Measurements from ENCODE around the gene NRG3.

GRCh38 chr10:81953420-81953819, 78.4 kb downstream of the NRG3 start:
- TF ChIP-seq CTCF (conservative IDR thresholded peaks at IDR 0.05 in 1 of 2, IDR thresholded peaks at IDR 0.05 in 1 of 2; ENCODE audit: low read depth in 1 of 2, low read length in 2 of 2), result no peak
- no peak for TF ChIP-seq EZH2 (IDR thresholded peaks at IDR 0.05; ENCODE audit: low read length, missing control alignments)

Measured in fibroblast of lung (primary cell).